GM10266 (cell line): ENCODE measurements around the gene AREL1.

ENCODE experiments used
- DNase-seq: peaks from one replicate; pipeline ENCODE4 v3.0.0; 2012; ENCODE audit errors: extremely low spot score
- CTCF ChIP-seq: IDR thresholded peaks from 2 replicates; pipeline ENCODE4 v1.5.1; 2012; ENCODE audit warnings: mild to moderate bottlenecking, low read depth; ENCODE audit not compliant: control insufficient read depth, insufficient read depth; ENCODE audit errors: missing control alignments

AREL1 gene

GRCh38 chr14:74654931-74655330, 57.9 kb downstream of the AREL1 start:
- TF ChIP-seq CTCF = no peak
- DNase-seq = no peak

DNA sequence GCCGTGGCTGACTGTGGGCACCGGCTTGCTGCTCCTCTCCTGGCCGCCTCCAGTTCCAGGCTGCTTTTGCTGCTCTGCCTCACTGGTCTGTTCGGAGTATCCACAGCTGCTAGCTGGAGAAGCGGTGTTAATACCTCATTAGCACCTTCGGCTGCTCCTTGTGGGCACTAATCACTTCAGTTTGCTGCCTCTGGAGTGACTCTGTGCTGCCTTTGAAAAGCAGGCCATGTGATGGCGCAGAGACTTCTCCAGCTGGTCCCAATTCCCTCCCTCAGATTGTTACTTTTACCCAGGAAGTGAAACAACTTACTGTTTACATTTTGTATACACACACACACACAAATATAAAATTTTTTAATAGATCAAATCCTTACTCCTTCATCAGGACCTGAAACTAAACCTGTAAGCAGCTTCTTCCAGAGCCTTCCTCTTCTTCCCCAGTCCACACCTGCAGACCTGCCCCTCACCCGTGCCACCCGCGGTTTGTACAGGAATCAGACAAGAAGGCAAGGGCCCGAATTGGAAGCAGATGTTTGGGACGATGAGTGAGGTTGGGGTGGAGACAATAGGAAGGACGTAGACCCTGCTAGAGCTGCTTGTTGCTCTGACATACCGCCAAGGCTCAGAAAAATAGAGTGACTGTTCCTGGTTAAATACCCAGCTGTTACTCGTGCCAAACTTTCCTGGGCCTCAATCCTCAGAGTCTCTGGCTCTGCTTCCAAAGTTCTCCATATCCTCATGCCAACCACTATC, 59.3 kb downstream of the AREL1 start:
- no peak for TF ChIP-seq CTCF

GRCh38 chr14:74652541-74652940, 60.3 kb downstream of the AREL1 start:
- TF ChIP-seq CTCF = no peak

More for the DNA sequence above, 59.3 kb downstream of the AREL1 start:
- DNase-seq = no peak

DNA sequence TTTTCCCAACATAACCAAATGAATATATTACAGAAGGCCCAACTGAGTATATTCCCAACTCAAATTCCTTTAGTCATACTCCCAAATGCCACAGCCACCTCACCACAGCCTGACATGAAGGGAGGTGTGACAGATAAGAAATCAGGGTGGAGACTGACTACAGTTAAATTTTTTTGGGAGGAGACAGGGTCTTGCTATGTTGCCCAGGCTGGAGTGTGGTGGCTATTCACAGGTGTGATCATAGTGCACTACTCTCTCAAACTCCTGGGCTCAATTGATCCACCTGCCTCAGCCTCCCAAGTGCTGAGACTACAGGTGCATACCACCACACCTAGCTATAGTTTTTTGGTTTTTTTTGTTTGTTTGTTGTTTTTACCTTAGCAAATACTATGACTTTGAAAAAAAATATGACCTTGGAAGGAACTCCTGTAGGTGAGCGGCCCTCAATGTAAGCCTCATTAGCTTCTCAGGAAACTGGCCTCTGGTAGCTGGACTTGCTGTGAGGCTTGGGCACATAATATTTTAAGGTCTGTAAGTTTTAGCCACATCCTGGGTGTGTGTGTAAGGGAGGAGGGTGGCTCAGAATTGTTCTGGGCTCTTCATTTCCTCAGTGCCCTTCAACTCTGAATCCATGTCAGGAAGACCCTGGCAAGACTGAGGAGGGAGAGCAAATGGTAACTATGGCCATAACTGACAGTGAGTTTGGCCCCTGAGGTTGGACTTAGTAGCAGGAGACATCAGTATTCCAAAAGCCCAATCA, 61.8 kb downstream of the AREL1 start:
- no peak for DNase-seq
- TF ChIP-seq CTCF = no peak

More at GRCh38 chr14:74652541-74652940, 60.3 kb downstream of the AREL1 start:
- DNase-seq = no peak

- TF ChIP-seq CTCF = no peak
- no peak for DNase-seq
Measured at GRCh38 chr14:74649673-74650072, 63.2 kb downstream of the AREL1 start.

DNA sequence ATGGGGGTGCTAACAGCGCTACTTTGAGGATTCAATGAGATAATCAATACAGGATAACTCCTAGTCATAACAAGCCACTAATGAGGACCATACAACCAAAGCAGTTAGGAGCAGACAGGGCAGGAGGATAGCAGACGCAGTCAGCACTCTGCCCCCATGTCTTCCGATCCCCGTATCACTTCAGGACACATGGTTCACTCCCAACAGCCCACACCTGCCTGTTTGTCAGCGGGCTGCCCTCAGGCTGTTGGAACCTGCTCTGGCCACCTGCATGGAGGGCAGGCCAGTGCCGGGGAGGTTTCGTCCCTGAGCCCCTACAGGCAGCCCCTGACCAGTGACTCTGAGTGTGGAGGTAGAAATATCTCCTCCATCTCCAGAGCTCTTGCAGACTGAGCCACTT, 63.7 kb downstream of the AREL1 start:
- no peak for DNase-seq
- TF ChIP-seq CTCF = no peak

- no peak for DNase-seq
- TF ChIP-seq CTCF = no peak
Measured at GRCh38 chr14:74648601-74649000, 64.3 kb downstream of the AREL1 start.
